OCI-LY3 (cell line): Measurements from ENCODE around the gene MINK1.
"Not testable (repeated sequence)": the region's sequence is repeated elsewhere in the genome, so short reads cannot be mapped to it uniquely, and the experiment has no call there.

Experiments used
- CTCF ChIP-seq: fragments of 200-600, 300-600 bp; sonication (generic); IDR thresholded peaks from 2 replicates; pipeline ENCODE4 v1.5.1; 2014; ENCODE audit warnings: antibody characterized with exemption, low read length, low read depth
- EZH2phosphoT487 ChIP-seq: fragments of 200-600 bp; shearing (Covaris generic); IDR thresholded peaks from 2 replicates; pipeline ENCODE4 v1.6.1; 2018; ENCODE audit warnings: antibody characterized with exemption, mixed run types, low read depth

GRCh38 chr17:4857347-4857746 lies 24.2 kb downstream of the MINK1 start:
- not testable (repeated sequence) for TF ChIP-seq CTCF, EZH2phosphoT487
